K562 (cell line): Measurements from ENCODE around the gene NXPH4. TPM values are rescaled to one million over a fixed set of nuclear protein-coding genes. Genes with fewer than 3 reads are reported as not detected.

Experiments
- ATAC-seq: fragments of 200-7000 bp; cut with Tn5 transposase; 3 replicates; pipeline ENCODE4 v1.9.1; 2020; ENCODE audit warnings: moderate library complexity
- BruUV-seq: library from RNA; stranded (reverse); fragments of 400-500 nt; replicated peaks from 2 replicates; lab custom pipeline; 2021; lab: Mats Ljungman, UMichigan
- CTCF ChIA-PET: fragments of 300-600 bp; formaldehyde crosslinking; extraction: SDS; loops from one replicate; lab custom pipeline; 2021; ENCODE audit warnings: low intra/inter-chr PET ratio; lab: Yijun Ruan, JAX
- POLR2A ChIA-PET: fragments of 300-600, 350-650 bp; sonication (Branson Sonifier 250); formaldehyde crosslinking; extraction: SDS; loops from one replicate; lab custom pipeline; 2021; ENCODE audit warnings: antibody characterized with exemption, inconsistent platforms; lab: Yijun Ruan, JAX
- DNase-seq, 4 experiments: peaks; one replicate each; pipeline versions ENCODE4 v3.0.0 to v3.0.0-alpha.2; 2011 to 2018; ENCODE audit warnings: low spot score in 3 of 4, mixed read lengths in 3 of 4; ENCODE audit errors: extremely low read depth in 1 of 4
- FAIRE-seq: peaks from 2 replicates; lab custom pipeline; 2011; peaks lifted over from hg19 to GRCh38; lab: Jason Lieb, UNC
- H2AFZ ChIP-seq: 2 replicates; pipeline ENCODE4 v1.6.0; 2011; ENCODE audit warnings: low read depth, low read length, control low read depth, inconsistent platforms
- H3K27ac ChIP-seq: fragments of 200-600 bp; 3 replicates; pipeline ENCODE4 v1.8.0; 2011; ENCODE audit warnings: low read depth, mild to moderate bottlenecking, control low read depth, inconsistent platforms, low read length, moderate library complexity, mixed read lengths; ENCODE audit errors: extremely low read depth
- H3K27me3 ChIP-seq, 2 experiments: fragments of 300-600 bp in 1 of 2; 2 replicates in 1 of 2; 3 replicates in 1 of 2; pipeline versions ENCODE4 v1.6.0 to v1.8.0; 2011; ENCODE audit warnings: inconsistent platforms in 2 of 2, low read length in 2 of 2, mild to moderate bottlenecking in 1 of 2, mixed read lengths in 1 of 2, moderate library complexity in 1 of 2; ENCODE audit not compliant: control insufficient read depth in 2 of 2, insufficient read depth in 2 of 2
- H3K36me3 ChIP-seq: fragments of 300-600 bp; 3 replicates; pipeline ENCODE4 v1.8.0; 2011; ENCODE audit warnings: mild to moderate bottlenecking, low read length, inconsistent platforms; ENCODE audit not compliant: control insufficient read depth, insufficient read depth
- H3K4me1 ChIP-seq, 2 experiments: fragments of 200-600 bp in 1 of 2; replicated peaks in 1 of 2; 2 replicates in 1 of 2; 3 replicates in 1 of 2; pipeline versions ENCODE4 v1.5.1 to v1.8.0; 2011; ENCODE audit warnings: inconsistent platforms in 2 of 2, low read length in 2 of 2, mild to moderate bottlenecking in 1 of 2, mixed read lengths in 1 of 2, moderate library complexity in 1 of 2; ENCODE audit not compliant: control insufficient read depth in 2 of 2, insufficient read depth in 2 of 2
- H3K4me2 ChIP-seq: 2 replicates; pipeline ENCODE4 v1.6.1; 2011; ENCODE audit warnings: low read length, control low read depth, inconsistent platforms, mixed read lengths; ENCODE audit not compliant: insufficient read depth
- H3K4me3 ChIP-seq: fragments of 200-600 bp; sonication (generic), shearing (Covaris generic); 2 replicates; pipeline ENCODE4 v1.5.1; 2016; ENCODE audit warnings: control low read depth, inconsistent platforms
- H3K79me2 ChIP-seq: fragments of 200-600 bp; 3 replicates; pipeline ENCODE4 v1.8.0; 2011; ENCODE audit warnings: low read length, inconsistent platforms; ENCODE audit not compliant: control insufficient read depth, insufficient read depth
- H3K9ac ChIP-seq, 2 experiments: 2 replicates each; pipeline versions ENCODE4 v1.6.0 to v1.6.1; 2011; ENCODE audit warnings: low read depth in 2 of 2, low read length in 2 of 2, control low read depth in 1 of 2, inconsistent platforms in 1 of 2, mild to moderate bottlenecking in 1 of 2, mixed read lengths in 1 of 2; ENCODE audit not compliant: insufficient read depth in 1 of 2
- H3K9me1 ChIP-seq: one replicate; pipeline ENCODE4 v1.6.0; 2011; ENCODE audit warnings: inconsistent platforms, mild to moderate bottlenecking, low read length, moderate library complexity; ENCODE audit not compliant: control insufficient read depth, insufficient read depth
- H3K9me3 ChIP-seq: replicated peaks from 2 replicates; pipeline ENCODE4 v1.5.1; 2011; ENCODE audit warnings: low read depth, low read length, inconsistent platforms; ENCODE audit not compliant: control insufficient read depth, insufficient read depth
- H4K20me1 ChIP-seq: replicated peaks from 2 replicates; pipeline ENCODE4 v1.6.1; 2011; ENCODE audit warnings: low read length, inconsistent platforms, mixed read lengths; ENCODE audit not compliant: control insufficient read depth, insufficient read depth
- AFF4 ChIP-seq: sonication (generic); formaldehyde crosslinking; IDR thresholded peaks from 2 replicates; pipeline ENCODE4 v1.8.0; 2023; ENCODE audit warnings: mild to moderate bottlenecking, missing genetic modification reagents
- CBFA2T3 ChIP-seq: fragments of 450-650 bp; IDR thresholded peaks from 2 replicates; pipeline ENCODE4 v1.6.1; 2017
- CBX3 ChIP-seq, 2 experiments: IDR thresholded peaks; 1 replicate in 1 of 2; 2 replicates in 1 of 2; pipeline ENCODE4 v1.6.1; 2012; ENCODE audit warnings: inconsistent platforms in 2 of 2, low read length in 2 of 2, borderline replicate concordance in 1 of 2, control low read depth in 1 of 2
- FOXP1 ChIP-seq: sonication (generic); formaldehyde crosslinking; IDR thresholded peaks from 2 replicates; pipeline ENCODE4 v1.8.0; 2022; ENCODE audit warnings: mild to moderate bottlenecking, missing genetic modification reagents
- NFATC3 ChIP-seq: fragments of 450-650 bp; IDR thresholded peaks from 2 replicates; pipeline ENCODE4 v1.6.1; 2017; ENCODE audit warnings: mild to moderate bottlenecking
- NR1H2 ChIP-seq: sonication (generic); formaldehyde crosslinking; IDR thresholded peaks from 2 replicates; pipeline ENCODE4 v1.4.0; 2020; ENCODE audit warnings: mild to moderate bottlenecking, missing genetic modification reagents
- POU5F1 ChIP-seq: fragments of 150-350 bp; IDR thresholded peaks from 2 replicates; pipeline ENCODE4 v1.6.1; 2014; ENCODE audit warnings: borderline replicate concordance, low read length, low read depth, mild to moderate bottlenecking; ENCODE audit not compliant: partially characterized antibody
- RAD21 ChIP-seq, 2 experiments: fragments of 250-450 bp in 1 of 2; fragments of 450-650 bp in 1 of 2; sonication (Bioruptor Pico) in 1 of 2; formaldehyde crosslinking in 1 of 2; IDR thresholded peaks in 1 of 2; conservative IDR thresholded peaks in 1 of 2; 2 replicates each; pipeline versions ENCODE4 v1.4.0 to v1.8.0; 2020 to 2022; ENCODE audit warnings: mild to moderate bottlenecking in 2 of 2, moderate library complexity in 1 of 2
- RCOR1 ChIP-seq, 2 experiments: IDR thresholded peaks; 2 replicates each; pipeline ENCODE4 v1.6.1; 2012; ENCODE audit warnings: low read depth in 2 of 2, low read length in 2 of 2, borderline replicate concordance in 1 of 2, improper control_type of control experiment in 1 of 2
- SUPT5H ChIP-seq: fragments of 450-650 bp; IDR thresholded peaks from 2 replicates; pipeline ENCODE4 v1.6.1; 2016
- TARDBP ChIP-seq: fragments of 450-650 bp; IDR thresholded peaks from 2 replicates; pipeline ENCODE4 v1.6.1; 2016
- TSC22D4 ChIP-seq: fragments of 450-650 bp; IDR thresholded peaks from 2 replicates; pipeline ENCODE4 v1.6.1; 2016; ENCODE audit warnings: missing genetic modification characterization, missing biosample characterization, control low read depth
- ZNF165 ChIP-seq: fragments of 250-450 bp; sonication (Bioruptor Pico); IDR thresholded peaks from 2 replicates; pipeline ENCODE4 v1.4.0; 2020; ENCODE audit warnings: borderline replicate concordance
- ZNF77 ChIP-seq: fragments of 250-450 bp; sonication (Bioruptor Pico); IDR thresholded peaks from 2 replicates; pipeline ENCODE4 v1.5.0; 2020
- WGBS: fragments of 100-300 bp; shearing (Covaris generic); methylation state at CpG from one replicate; pipeline ENCODE4 v1.1.6; 2016; ENCODE audit warnings: low coverage, mixed read lengths; ENCODE audit not compliant: insufficient coverage; ENCODE audit errors: missing lambda C conversion rate; 5-methylcytosine and 5-hydroxymethylcytosine counted together
- in situ Hi-C: fragments of 300-500 bp; cut with MboI; formaldehyde crosslinking; loops from 4 replicates; pipeline ENCODE4 v1.15.0; 2018; ENCODE audit warnings: inconsistent platforms, mixed read lengths
- intact Hi-C: fragments of 100-400 bp; cut with micrococcal nuclease; formaldehyde crosslinking; loops from 2 replicates; pipeline ENCODE4 v1.14.2; 2022
- polyA plus RNA-seq, 8 experiments: library from polyadenylated mRNA; depleted of rRNA in 4 of 8; stranded (reverse) in 5 of 8; unstranded in 3 of 8; fragments of >200 nt; fragmentation: Nextera tagmentation in 2 of 8; fragmentation: Illumina TruSeq in 1 of 8; extraction: Ambion mirVana in 2 of 8; extraction: Trizol in 1 of 8; gene quantifications; 2 replicates each; pipeline versions ENCODE4 v1.2.1 to v1.2.3, GENCODE V29; 2011 to 2014; ENCODE audit warnings: inconsistent platforms in 1 of 8, missing spikeins in 1 of 8
- total RNA-seq, 7 experiments: library from RNA; depleted of rRNA in 6 of 7; stranded (reverse); fragments of >200 nt in 6 of 7; fragmentation: Illumina TruSeq in 2 of 7; extraction: Trizol in 2 of 7; gene quantifications; 2 replicates each; pipeline versions ENCODE4 v1.2.1 to v1.2.3, GENCODE V29; 2011 to 2021; ENCODE audit warnings: low replicate concordance in 1 of 7
- TF ChIP-seq, protein P1 (sequence below): sonication (generic); formaldehyde crosslinking; IDR thresholded peaks from 2 replicates; pipeline ENCODE4 v1.8.1; 2023; ENCODE audit warnings: mild to moderate bottlenecking, missing genetic modification reagents
- TF ChIP-seq, protein P2 (sequence below), 3 experiments: fragments of 200-800 bp in 1 of 3; sonication (Bioruptor generic) in 1 of 3; sonication (generic) in 1 of 3; formaldehyde crosslinking in 1 of 3; IDR thresholded peaks; 2 replicates each; pipeline versions ENCODE4 v1.6.1 to v1.8.0; 2016 to 2022; ENCODE audit warnings: mild to moderate bottlenecking in 2 of 3, missing compliant biosample characterization in 2 of 3, missing genetic modification characterization in 2 of 3, missing genetic modification reagents in 1 of 3

The NXPH4 gene
- total and polyA plus RNA-seq, 9 of the 15 experiments (the other 6 are each of a cell fraction or from before 2014, with no cell fraction given) = 0.49 to 2.7 (median 1.1) TPM; not detected in 4

DNA sequence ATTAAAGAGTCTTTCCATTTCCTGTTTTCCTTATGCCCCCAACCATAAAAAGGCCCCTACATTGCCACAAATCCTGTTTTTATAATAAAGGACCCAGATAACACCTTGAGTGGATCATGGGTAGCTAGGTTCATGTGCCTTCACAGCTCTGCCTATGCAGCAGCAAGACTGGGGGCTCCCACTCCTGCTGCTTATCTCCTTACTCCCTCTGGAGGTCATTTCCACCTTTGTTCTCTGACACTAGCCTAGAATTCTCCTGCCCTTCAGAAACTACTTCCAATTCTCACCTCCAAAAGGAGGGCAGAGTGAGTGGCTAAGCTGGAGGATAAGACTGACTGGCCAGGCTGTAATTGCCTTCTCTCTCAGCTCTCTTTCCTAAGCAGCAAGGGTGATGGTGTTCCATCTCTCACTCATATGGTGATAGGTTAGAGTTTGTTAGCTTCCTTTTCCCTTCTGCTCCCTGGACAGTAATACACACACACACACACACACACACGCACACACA is 54.4 kb downstream of the NXPH4 start:
- H4K20me1 ChIP-seq = no peaks in the 10 kb centered on the region
- ATAC-seq (peak; percentile 81), DNase-seq (peak; percentile 29 to 56 (median 48)), FAIRE-seq (peak; percentile 79)
- no TSS peak for BruUV-seq
- peaks cover 5 to 11% of the 10 kb centered on the region in 2 experiments; a peak in 4 of 5 replicates for H3K4me1 ChIP-seq
- no peak overlapping the region; a peak in 1 of 4 replicates for H3K9ac ChIP-seq
- no peak overlapping the region for H2AFZ ChIP-seq
- no peak overlapping the region for H3K4me2 ChIP-seq
- WGBS = 40% methylated on average over 1 of the region's 1 CpG
- no peaks in the 10 kb centered on the region for H3K27me3 ChIP-seq
- no peak overlapping the region for H3K27ac ChIP-seq
- peaks cover 36% of the 10 kb centered on the region; the same call in 2 of the 3 replicates for H3K36me3 ChIP-seq
- H3K9me1 ChIP-seq = no peaks in the 10 kb centered on the region
- no peaks in the 10 kb centered on the region for H3K9me3 ChIP-seq
- CTCF ChIA-PET = no interaction called here
- no peaks in the 10 kb centered on the region for H3K79me2 ChIP-seq
- POLR2A ChIA-PET = interaction anchor here (0.7 to 1.5 kb wide), 6 partner anchors 10 to 248 kb away, joined by 3 to 9 read pairs (median 3); no protein-coding TSS in a partner anchor
- H3K4me3 ChIP-seq = no peak overlapping the region
- in situ Hi-C loops = no loop called here
- intact Hi-C loops = no loop called here
- TF ChIP-seq NFATC3 (no peak), ZNF77 (CRISPR knock-in tag) (no peak), TSC22D4 (tag) (no peak), NR1H2 (no peak), CBX3 (IDR thresholded peaks at IDR 0.05; ENCODE audit: borderline replicate concordance in 1 of 2, low read length in 2 of 2) (no peak), SUPT5H (no peak), ZNF165 (CRISPR knock-in tag) (no peak), RCOR1 (IDR thresholded peaks at IDR 0.05; ENCODE audit: borderline replicate concordance in 1 of 2, low read depth in 2 of 2, low read length in 2 of 2) (no peak), CBFA2T3 (peak; percentile 29), RAD21 (CRISPR knock-in tag; conservative IDR thresholded peaks at IDR 0.05 in 1 of 2, IDR thresholded peaks at IDR 0.05 in 1 of 2) (peak in 1 of 2 experiments; percentile 25; a peak in 1 of 4 replicates), AFF4 (CRISPR knock-in tag) (no peak), TARDBP (no peak), POU5F1 (no peak), FOXP1 (no peak)
- TF ChIP-seq, protein P1, sequence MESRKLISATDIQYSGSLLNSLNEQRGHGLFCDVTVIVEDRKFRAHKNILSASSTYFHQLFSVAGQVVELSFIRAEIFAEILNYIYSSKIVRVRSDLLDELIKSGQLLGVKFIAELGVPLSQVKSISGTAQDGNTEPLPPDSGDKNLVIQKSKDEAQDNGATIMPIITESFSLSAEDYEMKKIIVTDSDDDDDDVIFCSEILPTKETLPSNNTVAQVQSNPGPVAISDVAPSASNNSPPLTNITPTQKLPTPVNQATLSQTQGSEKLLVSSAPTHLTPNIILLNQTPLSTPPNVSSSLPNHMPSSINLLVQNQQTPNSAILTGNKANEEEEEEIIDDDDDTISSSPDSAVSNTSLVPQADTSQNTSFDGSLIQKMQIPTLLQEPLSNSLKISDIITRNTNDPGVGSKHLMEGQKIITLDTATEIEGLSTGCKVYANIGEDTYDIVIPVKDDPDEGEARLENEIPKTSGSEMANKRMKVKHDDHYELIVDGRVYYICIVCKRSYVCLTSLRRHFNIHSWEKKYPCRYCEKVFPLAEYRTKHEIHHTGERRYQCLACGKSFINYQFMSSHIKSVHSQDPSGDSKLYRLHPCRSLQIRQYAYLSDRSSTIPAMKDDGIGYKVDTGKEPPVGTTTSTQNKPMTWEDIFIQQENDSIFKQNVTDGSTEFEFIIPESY = 0 out of 2 replicates have a peak, but pooled peaks have one; percentile 29
- TF ChIP-seq, protein P2, sequence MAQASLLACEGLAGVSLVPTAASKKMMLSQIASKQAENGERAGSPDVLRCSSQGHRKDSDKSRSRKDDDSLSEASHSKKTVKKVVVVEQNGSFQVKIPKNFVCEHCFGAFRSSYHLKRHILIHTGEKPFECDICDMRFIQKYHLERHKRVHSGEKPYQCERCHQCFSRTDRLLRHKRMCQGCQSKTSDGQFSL (CRISPR knock-in tag; IDR thresholded peaks at IDR 0.05) = no peak
- TF ChIP-seq, protein P2 (tag; IDR thresholded peaks at IDR 0.05) = no peak
